Tibial nerve (tissue), 3 donors: Measurements from ENCODE around the gene NEDD4L.

Experiments
- CTCF ChIP-seq, 5 experiments: fragments of 200-600 bp in 3 of 5; fragments of 450-650 bp in 2 of 5; sonication (generic) in 3 of 5; IDR thresholded peaks; one replicate each; pipeline ENCODE4 v1.5.1; 2016 to 2019; ENCODE audit warnings: antibody characterized with exemption in 5 of 5, mild to moderate bottlenecking in 3 of 5, moderate library complexity in 2 of 5
- POLR2A ChIP-seq, 2 donors: fragments of 450-650 bp; IDR thresholded peaks; one replicate each; pipeline ENCODE4 v1.6.1; 2017; ENCODE audit warnings: antibody characterized with exemption in 2 of 2, mild to moderate bottlenecking in 2 of 2, moderate library complexity in 2 of 2

- TF ChIP-seq CTCF (IDR thresholded peaks at IDR 0.05) (no peak), POLR2A (IDR thresholded peaks at IDR 0.05) (no peak)
These were observed 51.2 kb downstream of the NEDD4L start for GRCh38 chr18:58095222-58095621.
